Breast epithelium (tissue), 3 donors: ENCODE measurements around the gene CLIP2.

Source experiments
- CTCF ChIP-seq, 3 donors: fragments of 450-650 bp; IDR thresholded peaks; one replicate each; pipeline ENCODE4 v1.5.1; 2016 to 2017; ENCODE audit warnings: antibody characterized with exemption in 3 of 3, mild to moderate bottlenecking in 3 of 3, moderate library complexity in 3 of 3
- POLR2A ChIP-seq: fragments of 450-650 bp; IDR thresholded peaks from one replicate; pipeline ENCODE4 v1.6.1; 2016; ENCODE audit warnings: antibody characterized with exemption, mild to moderate bottlenecking, moderate library complexity
- POLR2AphosphoS5 ChIP-seq, 3 donors: sonication (generic); formaldehyde crosslinking; IDR thresholded peaks; one replicate each; pipeline ENCODE4 v1.6.1; 2017; ENCODE audit warnings: antibody characterized with exemption in 3 of 3

GRCh38 chr7:74441801-74442200 lies 152.6 kb downstream of the CLIP2 start:
- TF ChIP-seq POLR2AphosphoS5 (IDR thresholded peaks at IDR 0.05) (no peak), CTCF (IDR thresholded peaks at IDR 0.05) (no peak), POLR2A (no peak)
